Measurements from ENCODE around the gene ZBTB46. TPM values are rescaled to one million over a fixed set of nuclear protein-coding genes. Genes with fewer than 3 reads are reported as not detected.

Gene ZBTB46
- total RNA-seq, 1 donor from 2014 or later = 52.2 TPM

- Histone ChIP-seq H3K27me3 (ENCODE audit: control insufficient read depth in 3 of 3, insufficient read depth in 3 of 3, low read length in 3 of 3) (peaks cover 0 to under 1% (median 0%) of the 10 kb centered on the region in 3 donors), H3K4me1 (ENCODE audit: control insufficient read depth in 3 of 3, insufficient read depth in 3 of 3, low read length in 3 of 3) (peaks cover 5 to 16% (median 13%) of the 10 kb centered on the region in 3 donors), H3K36me3 (ENCODE audit: control insufficient read depth in 3 of 3, insufficient read depth in 3 of 3, low read length in 3 of 3) (no peaks in the 10 kb centered on the region), H3K27ac (ENCODE audit: low read depth, low read length) (no peak overlapping the region), H3K9me3 (ENCODE audit: control insufficient read depth in 3 of 3, low read length in 3 of 3) (no peaks in the 10 kb centered on the region), H3K9ac (ENCODE audit: low read depth in 1 of 3, low read length in 3 of 3) (no peak overlapping the region), H3K4me3 (ENCODE audit: low read length in 3 of 3) (no peak overlapping the region)
These were observed 9.3 kb downstream of the ZBTB46 start for GRCh38 chr20:63821811-63822210.

- Histone ChIP-seq H3K9me3 (ENCODE audit: control insufficient read depth in 3 of 3, low read length in 3 of 3) (no peaks in the 10 kb centered on the region), H3K9ac (ENCODE audit: low read depth in 1 of 3, low read length in 3 of 3) (peak overlapping the region in 1 of 3 donors; percentile 54), H3K36me3 (ENCODE audit: control insufficient read depth in 3 of 3, insufficient read depth in 3 of 3, low read length in 3 of 3) (peaks cover 0 to 6% (median 0%) of the 10 kb centered on the region in 3 donors), H3K4me3 (ENCODE audit: low read length in 3 of 3) (peak overlapping the region in 2 of 3 donors; percentile 6 to 40), H3K27me3 (ENCODE audit: control insufficient read depth in 3 of 3, insufficient read depth in 3 of 3, low read length in 3 of 3) (no peaks in the 10 kb centered on the region), H3K27ac (ENCODE audit: low read depth, low read length) (no peak overlapping the region), H3K4me1 (ENCODE audit: control insufficient read depth in 3 of 3, insufficient read depth in 3 of 3, low read length in 3 of 3) (peaks cover 12 to 24% (median 20%) of the 10 kb centered on the region in 3 donors)
These were observed 11.7 kb downstream of the ZBTB46 start for GRCh38 chr20:63819224-63819921.

- H3K4me3 ChIP-seq (ENCODE audit: low read length in 3 of 3) = no peak overlapping the region
- H3K9ac ChIP-seq (ENCODE audit: low read depth in 1 of 3, low read length in 3 of 3) = no peak overlapping the region
- H3K9me3 ChIP-seq (ENCODE audit: control insufficient read depth in 3 of 3, low read length in 3 of 3) = no peaks in the 10 kb centered on the region
- peaks cover 0 to 6% (median 0%) of the 10 kb centered on the region in 3 donors for H3K36me3 ChIP-seq (ENCODE audit: control insufficient read depth in 3 of 3, insufficient read depth in 3 of 3, low read length in 3 of 3)
- no peaks in the 10 kb centered on the region for H3K27me3 ChIP-seq (ENCODE audit: control insufficient read depth in 3 of 3, insufficient read depth in 3 of 3, low read length in 3 of 3)
- H3K4me1 ChIP-seq (ENCODE audit: control insufficient read depth in 3 of 3, insufficient read depth in 3 of 3, low read length in 3 of 3) = peaks cover 12 to 17% (median 13%) of the 10 kb centered on the region in 3 donors
- H3K27ac ChIP-seq (ENCODE audit: low read depth, low read length) = no peak overlapping the region
These were observed 15.3 kb downstream of the ZBTB46 start for GRCh38 chr20:63815615-63816253.

- peaks cover 12 to 17% (median 13%) of the 10 kb centered on the region in 3 donors for H3K4me1 ChIP-seq (ENCODE audit: control insufficient read depth in 3 of 3, insufficient read depth in 3 of 3, low read length in 3 of 3)
These were observed 16.0 kb downstream of the ZBTB46 start for GRCh38 chr20:63814891-63815614.

GRCh38 chr20:63811491-63811875 lies 19.6 kb downstream of the ZBTB46 start:
- Histone ChIP-seq H3K4me3 (ENCODE audit: low read length in 3 of 3) (no peak overlapping the region), H3K27ac (ENCODE audit: low read depth, low read length) (no peak overlapping the region), H3K36me3 (ENCODE audit: control insufficient read depth in 3 of 3, insufficient read depth in 3 of 3, low read length in 3 of 3) (peaks cover 0 to 6% (median 0%) of the 10 kb centered on the region in 3 donors), H3K27me3 (ENCODE audit: control insufficient read depth in 3 of 3, insufficient read depth in 3 of 3, low read length in 3 of 3) (no peaks in the 10 kb centered on the region), H3K9ac (ENCODE audit: low read depth in 1 of 3, low read length in 3 of 3) (no peak overlapping the region), H3K4me1 (ENCODE audit: control insufficient read depth in 3 of 3, insufficient read depth in 3 of 3, low read length in 3 of 3) (peaks cover 7 to 12% (median 9%) of the 10 kb centered on the region in 3 donors), H3K9me3 (ENCODE audit: control insufficient read depth in 3 of 3, low read length in 3 of 3) (no peaks in the 10 kb centered on the region)

More at GRCh38 chr20:63814891-63815614, 16.0 kb downstream of the ZBTB46 start:
- no peak overlapping the region for H3K9ac ChIP-seq (ENCODE audit: low read depth in 1 of 3, low read length in 3 of 3)
- peaks cover 0 to 6% (median 0%) of the 10 kb centered on the region in 3 donors for H3K36me3 ChIP-seq (ENCODE audit: control insufficient read depth in 3 of 3, insufficient read depth in 3 of 3, low read length in 3 of 3)
- H3K27ac ChIP-seq (ENCODE audit: low read depth, low read length) = no peak overlapping the region
- H3K27me3 ChIP-seq (ENCODE audit: control insufficient read depth in 3 of 3, insufficient read depth in 3 of 3, low read length in 3 of 3) = no peaks in the 10 kb centered on the region
- no peak overlapping the region for H3K4me3 ChIP-seq (ENCODE audit: low read length in 3 of 3)
- no peaks in the 10 kb centered on the region for H3K9me3 ChIP-seq (ENCODE audit: control insufficient read depth in 3 of 3, low read length in 3 of 3)

- H3K4me3 ChIP-seq (ENCODE audit: low read length in 3 of 3) = no peak overlapping the region
- H3K4me1 ChIP-seq (ENCODE audit: control insufficient read depth in 3 of 3, insufficient read depth in 3 of 3, low read length in 3 of 3) = peaks cover 7 to 11% (median 9%) of the 10 kb centered on the region in 3 donors
- H3K9me3 ChIP-seq (ENCODE audit: control insufficient read depth in 3 of 3, low read length in 3 of 3) = no peaks in the 10 kb centered on the region
- no peak overlapping the region for H3K9ac ChIP-seq (ENCODE audit: low read depth in 1 of 3, low read length in 3 of 3)
- no peaks in the 10 kb centered on the region for H3K27me3 ChIP-seq (ENCODE audit: control insufficient read depth in 3 of 3, insufficient read depth in 3 of 3, low read length in 3 of 3)
- peaks cover 0 to 6% (median 0%) of the 10 kb centered on the region in 3 donors for H3K36me3 ChIP-seq (ENCODE audit: control insufficient read depth in 3 of 3, insufficient read depth in 3 of 3, low read length in 3 of 3)
- no peak overlapping the region for H3K27ac ChIP-seq (ENCODE audit: low read depth, low read length)
These were observed 20.2 kb downstream of the ZBTB46 start for GRCh38 chr20:63810730-63811490.

GRCh38 chr20:63809856-63810255 lies 21.2 kb downstream of the ZBTB46 start:
- Histone ChIP-seq H3K9me3 (ENCODE audit: control insufficient read depth in 3 of 3, low read length in 3 of 3) (no peaks in the 10 kb centered on the region), H3K4me1 (ENCODE audit: control insufficient read depth in 3 of 3, insufficient read depth in 3 of 3, low read length in 3 of 3) (peaks cover 0 to 2% (median 0%) of the 10 kb centered on the region in 3 donors), H3K4me3 (ENCODE audit: low read length in 3 of 3) (no peak overlapping the region), H3K27ac (ENCODE audit: low read depth, low read length) (no peak overlapping the region), H3K9ac (ENCODE audit: low read depth in 1 of 3, low read length in 3 of 3) (no peak overlapping the region), H3K36me3 (ENCODE audit: control insufficient read depth in 3 of 3, insufficient read depth in 3 of 3, low read length in 3 of 3) (no peaks in the 10 kb centered on the region), H3K27me3 (ENCODE audit: control insufficient read depth in 3 of 3, insufficient read depth in 3 of 3, low read length in 3 of 3) (no peaks in the 10 kb centered on the region)

GRCh38 chr20:63808964-63809674 lies 21.9 kb downstream of the ZBTB46 start:
- H3K36me3 ChIP-seq (ENCODE audit: control insufficient read depth in 3 of 3, insufficient read depth in 3 of 3, low read length in 3 of 3) = no peaks in the 10 kb centered on the region
- H3K27ac ChIP-seq (ENCODE audit: low read depth, low read length) = no peak overlapping the region
- peaks cover 0 to 2% (median 0%) of the 10 kb centered on the region in 3 donors for H3K4me1 ChIP-seq (ENCODE audit: control insufficient read depth in 3 of 3, insufficient read depth in 3 of 3, low read length in 3 of 3)
- H3K9ac ChIP-seq (ENCODE audit: low read depth in 1 of 3, low read length in 3 of 3) = no peak overlapping the region
- H3K9me3 ChIP-seq (ENCODE audit: control insufficient read depth in 3 of 3, low read length in 3 of 3) = no peaks in the 10 kb centered on the region
- H3K4me3 ChIP-seq (ENCODE audit: low read length in 3 of 3) = no peak overlapping the region
- no peaks in the 10 kb centered on the region for H3K27me3 ChIP-seq (ENCODE audit: control insufficient read depth in 3 of 3, insufficient read depth in 3 of 3, low read length in 3 of 3)

GRCh38 chr20:63808145-63808724 lies 22.8 kb downstream of the ZBTB46 start:
- no peak overlapping the region for H3K27ac ChIP-seq (ENCODE audit: low read depth, low read length)
- H3K4me3 ChIP-seq (ENCODE audit: low read length in 3 of 3) = no peak overlapping the region
- H3K9me3 ChIP-seq (ENCODE audit: control insufficient read depth in 3 of 3, low read length in 3 of 3) = no peaks in the 10 kb centered on the region
- peaks cover 0 to 2% (median 0%) of the 10 kb centered on the region in 3 donors for H3K4me1 ChIP-seq (ENCODE audit: control insufficient read depth in 3 of 3, insufficient read depth in 3 of 3, low read length in 3 of 3)
- H3K9ac ChIP-seq (ENCODE audit: low read depth in 1 of 3, low read length in 3 of 3) = no peak overlapping the region
- no peaks in the 10 kb centered on the region for H3K36me3 ChIP-seq (ENCODE audit: control insufficient read depth in 3 of 3, insufficient read depth in 3 of 3, low read length in 3 of 3)
- H3K27me3 ChIP-seq (ENCODE audit: control insufficient read depth in 3 of 3, insufficient read depth in 3 of 3, low read length in 3 of 3) = no peaks in the 10 kb centered on the region
